K562 (cell line): ENCODE results near the gene SEZ6L. TPM values are rescaled to one million over a fixed set of nuclear protein-coding genes. Genes with fewer than 3 reads are reported as not detected.
A peak's percentile ranks its signal among the peaks of the same experiment; 100 is the strongest.

Experiments
- ATAC-seq: fragments of 200-7000 bp; cut with Tn5 transposase; 3 replicates; pipeline ENCODE4 v1.9.1; 2020; ENCODE audit warnings: moderate library complexity
- BruUV-seq: library from RNA; stranded (reverse); fragments of 400-500 nt; replicated peaks from 2 replicates; lab custom pipeline; 2021; lab: Mats Ljungman, UMichigan
- CTCF ChIA-PET: fragments of 300-600 bp; formaldehyde crosslinking; extraction: SDS; loops from one replicate; lab custom pipeline; 2021; ENCODE audit warnings: low intra/inter-chr PET ratio; lab: Yijun Ruan, JAX
- POLR2A ChIA-PET: fragments of 300-600, 350-650 bp; sonication (Branson Sonifier 250); formaldehyde crosslinking; extraction: SDS; loops from one replicate; lab custom pipeline; 2021; ENCODE audit warnings: antibody characterized with exemption, inconsistent platforms; lab: Yijun Ruan, JAX
- DNase-seq, 4 experiments: peaks; one replicate each; pipeline versions ENCODE4 v3.0.0 to v3.0.0-alpha.2; 2011 to 2018; ENCODE audit warnings: low spot score in 3 of 4, mixed read lengths in 3 of 4; ENCODE audit errors: extremely low read depth in 1 of 4
- FAIRE-seq: peaks from 2 replicates; lab custom pipeline; 2011; peaks lifted over from hg19 to GRCh38; lab: Jason Lieb, UNC
- H2AFZ ChIP-seq: 2 replicates; pipeline ENCODE4 v1.6.0; 2011; ENCODE audit warnings: low read depth, low read length, control low read depth, inconsistent platforms
- H3K27ac ChIP-seq: fragments of 200-600 bp; 3 replicates; pipeline ENCODE4 v1.8.0; 2011; ENCODE audit warnings: low read depth, mild to moderate bottlenecking, control low read depth, inconsistent platforms, low read length, moderate library complexity, mixed read lengths; ENCODE audit errors: extremely low read depth
- H3K27me3 ChIP-seq, 2 experiments: fragments of 300-600 bp in 1 of 2; 2 replicates in 1 of 2; 3 replicates in 1 of 2; pipeline versions ENCODE4 v1.6.0 to v1.8.0; 2011; ENCODE audit warnings: inconsistent platforms in 2 of 2, low read length in 2 of 2, mild to moderate bottlenecking in 1 of 2, mixed read lengths in 1 of 2, moderate library complexity in 1 of 2; ENCODE audit not compliant: control insufficient read depth in 2 of 2, insufficient read depth in 2 of 2
- H3K36me3 ChIP-seq: fragments of 300-600 bp; 3 replicates; pipeline ENCODE4 v1.8.0; 2011; ENCODE audit warnings: mild to moderate bottlenecking, low read length, inconsistent platforms; ENCODE audit not compliant: control insufficient read depth, insufficient read depth
- H3K4me1 ChIP-seq, 2 experiments: fragments of 200-600 bp in 1 of 2; replicated peaks in 1 of 2; 2 replicates in 1 of 2; 3 replicates in 1 of 2; pipeline versions ENCODE4 v1.5.1 to v1.8.0; 2011; ENCODE audit warnings: inconsistent platforms in 2 of 2, low read length in 2 of 2, mild to moderate bottlenecking in 1 of 2, mixed read lengths in 1 of 2, moderate library complexity in 1 of 2; ENCODE audit not compliant: control insufficient read depth in 2 of 2, insufficient read depth in 2 of 2
- H3K4me2 ChIP-seq: 2 replicates; pipeline ENCODE4 v1.6.1; 2011; ENCODE audit warnings: low read length, control low read depth, inconsistent platforms, mixed read lengths; ENCODE audit not compliant: insufficient read depth
- H3K4me3 ChIP-seq: fragments of 200-600 bp; sonication (generic), shearing (Covaris generic); 2 replicates; pipeline ENCODE4 v1.5.1; 2016; ENCODE audit warnings: control low read depth, inconsistent platforms
- H3K79me2 ChIP-seq: fragments of 200-600 bp; 3 replicates; pipeline ENCODE4 v1.8.0; 2011; ENCODE audit warnings: low read length, inconsistent platforms; ENCODE audit not compliant: control insufficient read depth, insufficient read depth
- H3K9ac ChIP-seq, 2 experiments: 2 replicates each; pipeline versions ENCODE4 v1.6.0 to v1.6.1; 2011; ENCODE audit warnings: low read depth in 2 of 2, low read length in 2 of 2, control low read depth in 1 of 2, inconsistent platforms in 1 of 2, mild to moderate bottlenecking in 1 of 2, mixed read lengths in 1 of 2; ENCODE audit not compliant: insufficient read depth in 1 of 2
- H3K9me1 ChIP-seq: one replicate; pipeline ENCODE4 v1.6.0; 2011; ENCODE audit warnings: inconsistent platforms, mild to moderate bottlenecking, low read length, moderate library complexity; ENCODE audit not compliant: control insufficient read depth, insufficient read depth
- H3K9me3 ChIP-seq: replicated peaks from 2 replicates; pipeline ENCODE4 v1.5.1; 2011; ENCODE audit warnings: low read depth, low read length, inconsistent platforms; ENCODE audit not compliant: control insufficient read depth, insufficient read depth
- H4K20me1 ChIP-seq: replicated peaks from 2 replicates; pipeline ENCODE4 v1.6.1; 2011; ENCODE audit warnings: low read length, inconsistent platforms, mixed read lengths; ENCODE audit not compliant: control insufficient read depth, insufficient read depth
- HMGN3 ChIP-seq: IDR thresholded peaks from 2 replicates; pipeline ENCODE4 v1.6.1; 2011; ENCODE audit warnings: borderline replicate concordance, low read depth, mild to moderate bottlenecking, mixed read lengths, low read length; ENCODE audit not compliant: insufficient read length; ENCODE audit errors: extremely low read depth
- MCM3 ChIP-seq: fragments of 450-650 bp; IDR thresholded peaks from 2 replicates; pipeline ENCODE4 v1.6.1; 2016
- MECOM ChIP-seq: fragments of 250-450 bp; sonication (Bioruptor Pico); IDR thresholded peaks from 2 replicates; pipeline ENCODE4 v1.8.0; 2022; ENCODE audit warnings: inconsistent platforms
- POLR3G ChIP-seq: IDR thresholded peaks from 2 replicates; pipeline ENCODE4 v1.6.1; 2011; ENCODE audit not compliant: insufficient read length, insufficient replicate concordance; ENCODE audit errors: extremely low read depth
- SIN3B ChIP-seq: fragments of 450-650 bp; IDR thresholded peaks from 2 replicates; pipeline ENCODE4 v1.6.1; 2017; ENCODE audit warnings: low read depth, mild to moderate bottlenecking, moderate library complexity
- SRSF3 ChIP-seq: fragments of 200-400 bp; formaldehyde crosslinking; IDR thresholded peaks from 2 replicates; pipeline ENCODE4 v1.6.1; 2016; ENCODE audit warnings: mild to moderate bottlenecking, low read length, moderate library complexity; ENCODE audit not compliant: insufficient read depth
- ZNF253 ChIP-seq: fragments of 250-450 bp; sonication (Bioruptor Pico); conservative IDR thresholded peaks from 2 replicates; pipeline ENCODE4 v1.6.1; 2021; ENCODE audit warnings: mild to moderate bottlenecking
- ZNF263 ChIP-seq: sonication (generic); formaldehyde crosslinking; IDR thresholded peaks from 2 replicates; pipeline ENCODE4 v1.8.0; 2022; ENCODE audit warnings: mild to moderate bottlenecking, missing genetic modification reagents, borderline replicate concordance
- ZNF431 ChIP-seq: sonication (generic); formaldehyde crosslinking; IDR thresholded peaks from 2 replicates; pipeline ENCODE4 v1.8.0; 2022; ENCODE audit warnings: mild to moderate bottlenecking, missing genetic modification reagents
- WGBS: fragments of 100-300 bp; shearing (Covaris generic); methylation state at CpG from one replicate; pipeline ENCODE4 v1.1.6; 2016; ENCODE audit warnings: low coverage, mixed read lengths; ENCODE audit not compliant: insufficient coverage; ENCODE audit errors: missing lambda C conversion rate; 5-methylcytosine and 5-hydroxymethylcytosine counted together
- in situ Hi-C: fragments of 300-500 bp; cut with MboI; formaldehyde crosslinking; loops from 4 replicates; pipeline ENCODE4 v1.15.0; 2018; ENCODE audit warnings: inconsistent platforms, mixed read lengths
- intact Hi-C: fragments of 100-400 bp; cut with micrococcal nuclease; formaldehyde crosslinking; loops from 2 replicates; pipeline ENCODE4 v1.14.2; 2022
- polyA plus RNA-seq, 8 experiments: library from polyadenylated mRNA; depleted of rRNA in 4 of 8; stranded (reverse) in 5 of 8; unstranded in 3 of 8; fragments of >200 nt; fragmentation: Nextera tagmentation in 2 of 8; fragmentation: Illumina TruSeq in 1 of 8; extraction: Ambion mirVana in 2 of 8; extraction: Trizol in 1 of 8; gene quantifications; 2 replicates each; pipeline versions ENCODE4 v1.2.1 to v1.2.3, GENCODE V29; 2011 to 2014; ENCODE audit warnings: inconsistent platforms in 1 of 8, missing spikeins in 1 of 8
- total RNA-seq, 7 experiments: library from RNA; depleted of rRNA in 6 of 7; stranded (reverse); fragments of >200 nt in 6 of 7; fragmentation: Illumina TruSeq in 2 of 7; extraction: Trizol in 2 of 7; gene quantifications; 2 replicates each; pipeline versions ENCODE4 v1.2.1 to v1.2.3, GENCODE V29; 2011 to 2021; ENCODE audit warnings: low replicate concordance in 1 of 7
- TF ChIP-seq, protein P1 (sequence below): sonication (generic); formaldehyde crosslinking; IDR thresholded peaks from 2 replicates; pipeline ENCODE4 v1.8.1; 2023; ENCODE audit warnings: mild to moderate bottlenecking, missing genetic modification reagents
- TF ChIP-seq, protein P2 (sequence below): sonication (generic); formaldehyde crosslinking; IDR thresholded peaks from 2 replicates; pipeline ENCODE4 v1.5.0; 2020; ENCODE audit warnings: missing genetic modification reagents
- TF ChIP-seq, protein P3 (sequence below): fragments of 200-400 bp; formaldehyde crosslinking; IDR thresholded peaks from 2 replicates; pipeline ENCODE4 v1.6.1; 2017; ENCODE audit warnings: mild to moderate bottlenecking, low read depth, low read length, moderate library complexity
- TF ChIP-seq, protein P4 (sequence below): fragments of 250-450 bp; sonication (Bioruptor Pico); IDR thresholded peaks from 2 replicates; pipeline ENCODE4 v1.8.0; 2022; ENCODE audit warnings: moderate library complexity, mild to moderate bottlenecking, inconsistent platforms
- TF ChIP-seq, protein P5 (sequence below): fragments of 450-650 bp; IDR thresholded peaks from 2 replicates; pipeline ENCODE4 v1.7.0; 2016; ENCODE audit warnings: borderline replicate concordance

The SEZ6L gene
- total and polyA plus RNA-seq, 9 of the 15 experiments (the other 6 are each of a cell fraction or from before 2014, with no cell fraction given): not detected

DNA sequence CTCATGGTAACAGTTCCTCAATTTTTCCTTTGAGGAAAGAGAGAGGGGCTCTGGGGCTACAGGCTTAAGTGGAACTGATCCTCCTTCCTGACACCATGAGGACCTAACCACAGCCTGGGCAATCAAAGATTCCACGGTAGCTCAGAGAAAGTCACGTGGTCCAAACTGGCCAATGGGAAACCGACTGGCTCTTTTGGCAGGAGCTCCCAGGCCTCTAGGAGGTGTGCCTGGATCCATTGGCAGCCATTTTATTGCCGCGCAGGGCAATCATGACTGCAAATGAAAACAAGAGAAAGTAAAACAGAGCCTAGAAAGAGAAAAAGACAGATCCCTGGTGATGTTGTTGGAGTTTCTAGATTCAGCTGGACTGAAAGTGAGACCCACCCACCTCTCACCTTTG, 232.5 kb downstream of the SEZ6L start:
- intact Hi-C loops: no loop called here
- H3K79me2 ChIP-seq: no peaks in the 10 kb centered on the region
- no peaks in the 10 kb centered on the region; a peak in 1 of 5 replicates for H3K27me3 ChIP-seq
- CTCF ChIA-PET: interaction anchor here (6.1 kb wide), 1 partner anchor 58 kb away, joined by 57 read pairs; no protein-coding TSS in a partner anchor
- no peaks in the 10 kb centered on the region for H4K20me1 ChIP-seq
- H3K9ac ChIP-seq: no peak overlapping the region
- WGBS: 71% methylated on average over 2 of the region's 5 CpGs
- no peaks in the 10 kb centered on the region for H3K9me1 ChIP-seq
- POLR2A ChIA-PET: interaction anchor here (1.2 to 1.6 kb wide), 3 partner anchors 29 to 65 kb away, joined by 3 to 8 read pairs (median 4); no protein-coding TSS in a partner anchor
- H3K9me3 ChIP-seq: no peaks in the 10 kb centered on the region
- H3K4me3 ChIP-seq: no peak overlapping the region
- H3K36me3 ChIP-seq: no peaks in the 10 kb centered on the region
- in situ Hi-C loops: loop anchor here (5.0 kb wide), 1 partner anchor 61 kb away; no protein-coding TSS in a partner anchor
- peaks cover 13 to 40% of the 10 kb centered on the region in 2 experiments for H3K4me1 ChIP-seq
- peak overlapping the region; percentile 48; the same call in 2 of the 3 replicates for H3K27ac ChIP-seq
- DNase-seq (peak; percentile 65 to 75 (median 72)), FAIRE-seq (peak; percentile 85), ATAC-seq (peak; percentile 54)
- no TSS peak for BruUV-seq
- H3K4me2 ChIP-seq: no peak overlapping the region
- H2AFZ ChIP-seq: peak overlapping the region; percentile 90
- TF ChIP-seq MECOM (no peak), ZNF431 (CRISPR knock-in tag) (no peak), POLR3G (no peak), SIN3B (no peak), SRSF3 (no peak), ZNF253 (no peak), ZNF263 (CRISPR knock-in tag) (no peak), MCM3 (no peak), HMGN3 (no peak)
- TF ChIP-seq, protein P1, sequence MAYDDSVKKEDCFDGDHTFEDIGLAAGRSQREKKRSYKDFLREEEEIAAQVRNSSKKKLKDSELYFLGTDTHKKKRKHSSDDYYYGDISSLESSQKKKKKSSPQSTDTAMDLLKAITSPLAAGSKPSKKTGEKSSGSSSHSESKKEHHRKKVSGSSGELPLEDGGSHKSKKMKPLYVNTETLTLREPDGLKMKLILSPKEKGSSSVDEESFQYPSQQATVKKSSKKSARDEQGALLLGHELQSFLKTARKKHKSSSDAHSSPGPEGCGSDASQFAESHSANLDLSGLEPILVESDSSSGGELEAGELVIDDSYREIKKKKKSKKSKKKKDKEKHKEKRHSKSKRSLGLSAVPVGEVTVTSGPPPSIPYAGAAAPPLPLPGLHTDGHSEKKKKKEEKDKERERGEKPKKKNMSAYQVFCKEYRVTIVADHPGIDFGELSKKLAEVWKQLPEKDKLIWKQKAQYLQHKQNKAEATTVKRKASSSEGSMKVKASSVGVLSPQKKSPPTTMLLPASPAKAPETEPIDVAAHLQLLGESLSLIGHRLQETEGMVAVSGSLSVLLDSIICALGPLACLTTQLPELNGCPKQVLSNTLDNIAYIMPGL (CRISPR knock-in tag): no peak
- TF ChIP-seq, protein P2, sequence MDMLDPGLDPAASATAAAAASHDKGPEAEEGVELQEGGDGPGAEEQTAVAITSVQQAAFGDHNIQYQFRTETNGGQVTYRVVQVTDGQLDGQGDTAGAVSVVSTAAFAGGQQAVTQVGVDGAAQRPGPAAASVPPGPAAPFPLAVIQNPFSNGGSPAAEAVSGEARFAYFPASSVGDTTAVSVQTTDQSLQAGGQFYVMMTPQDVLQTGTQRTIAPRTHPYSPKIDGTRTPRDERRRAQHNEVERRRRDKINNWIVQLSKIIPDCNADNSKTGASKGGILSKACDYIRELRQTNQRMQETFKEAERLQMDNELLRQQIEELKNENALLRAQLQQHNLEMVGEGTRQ: peak; percentile 84
- TF ChIP-seq, protein P3, sequence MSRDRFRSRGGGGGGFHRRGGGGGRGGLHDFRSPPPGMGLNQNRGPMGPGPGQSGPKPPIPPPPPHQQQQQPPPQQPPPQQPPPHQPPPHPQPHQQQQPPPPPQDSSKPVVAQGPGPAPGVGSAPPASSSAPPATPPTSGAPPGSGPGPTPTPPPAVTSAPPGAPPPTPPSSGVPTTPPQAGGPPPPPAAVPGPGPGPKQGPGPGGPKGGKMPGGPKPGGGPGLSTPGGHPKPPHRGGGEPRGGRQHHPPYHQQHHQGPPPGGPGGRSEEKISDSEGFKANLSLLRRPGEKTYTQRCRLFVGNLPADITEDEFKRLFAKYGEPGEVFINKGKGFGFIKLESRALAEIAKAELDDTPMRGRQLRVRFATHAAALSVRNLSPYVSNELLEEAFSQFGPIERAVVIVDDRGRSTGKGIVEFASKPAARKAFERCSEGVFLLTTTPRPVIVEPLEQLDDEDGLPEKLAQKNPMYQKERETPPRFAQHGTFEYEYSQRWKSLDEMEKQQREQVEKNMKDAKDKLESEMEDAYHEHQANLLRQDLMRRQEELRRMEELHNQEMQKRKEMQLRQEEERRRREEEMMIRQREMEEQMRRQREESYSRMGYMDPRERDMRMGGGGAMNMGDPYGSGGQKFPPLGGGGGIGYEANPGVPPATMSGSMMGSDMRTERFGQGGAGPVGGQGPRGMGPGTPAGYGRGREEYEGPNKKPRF: no peak
- TF ChIP-seq, protein P4, sequence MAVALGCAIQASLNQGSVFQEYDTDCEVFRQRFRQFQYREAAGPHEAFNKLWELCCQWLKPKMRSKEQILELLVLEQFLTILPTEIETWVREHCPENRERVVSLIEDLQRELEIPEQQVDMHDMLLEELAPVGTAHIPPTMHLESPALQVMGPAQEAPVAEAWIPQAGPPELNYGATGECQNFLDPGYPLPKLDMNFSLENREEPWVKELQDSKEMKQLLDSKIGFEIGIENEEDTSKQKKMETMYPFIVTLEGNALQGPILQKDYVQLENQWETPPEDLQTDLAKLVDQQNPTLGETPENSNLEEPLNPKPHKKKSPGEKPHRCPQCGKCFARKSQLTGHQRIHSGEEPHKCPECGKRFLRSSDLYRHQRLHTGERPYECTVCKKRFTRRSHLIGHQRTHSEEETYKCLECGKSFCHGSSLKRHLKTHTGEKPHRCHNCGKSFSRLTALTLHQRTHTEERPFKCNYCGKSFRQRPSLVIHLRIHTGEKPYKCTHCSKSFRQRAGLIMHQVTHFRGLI (CRISPR knock-in tag): no peak
- TF ChIP-seq, protein P5, sequence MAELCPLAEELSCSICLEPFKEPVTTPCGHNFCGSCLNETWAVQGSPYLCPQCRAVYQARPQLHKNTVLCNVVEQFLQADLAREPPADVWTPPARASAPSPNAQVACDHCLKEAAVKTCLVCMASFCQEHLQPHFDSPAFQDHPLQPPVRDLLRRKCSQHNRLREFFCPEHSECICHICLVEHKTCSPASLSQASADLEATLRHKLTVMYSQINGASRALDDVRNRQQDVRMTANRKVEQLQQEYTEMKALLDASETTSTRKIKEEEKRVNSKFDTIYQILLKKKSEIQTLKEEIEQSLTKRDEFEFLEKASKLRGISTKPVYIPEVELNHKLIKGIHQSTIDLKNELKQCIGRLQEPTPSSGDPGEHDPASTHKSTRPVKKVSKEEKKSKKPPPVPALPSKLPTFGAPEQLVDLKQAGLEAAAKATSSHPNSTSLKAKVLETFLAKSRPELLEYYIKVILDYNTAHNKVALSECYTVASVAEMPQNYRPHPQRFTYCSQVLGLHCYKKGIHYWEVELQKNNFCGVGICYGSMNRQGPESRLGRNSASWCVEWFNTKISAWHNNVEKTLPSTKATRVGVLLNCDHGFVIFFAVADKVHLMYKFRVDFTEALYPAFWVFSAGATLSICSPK: no peak
